Endothelial cell (in vitro differentiated cells): Measurements from ENCODE around the gene TEC. TPM values are rescaled to one million over a fixed set of nuclear protein-coding genes. Genes with fewer than 3 reads are reported as not detected.

Source experiments
- DNase-seq: peaks from one replicate; pipeline ENCODE4 v3.0.0; 2021; ENCODE audit warnings: low spot score
- H3K27ac Mint-ChIP-seq: one replicate; pipeline ENCODE4 v1.8.0; 2021; ENCODE audit warnings: mixed read lengths, inconsistent platforms; ENCODE audit not compliant: unreplicated experiment
- H3K27me3 Mint-ChIP-seq: one replicate; pipeline ENCODE4 v1.8.0; 2021; ENCODE audit warnings: mild to moderate bottlenecking, moderate library complexity, mixed read lengths, inconsistent platforms; ENCODE audit not compliant: unreplicated experiment
- H3K36me3 Mint-ChIP-seq: one replicate; pipeline ENCODE4 v1.8.0; 2021; ENCODE audit warnings: mild to moderate bottlenecking, low read depth, mixed read lengths, inconsistent platforms; ENCODE audit not compliant: unreplicated experiment
- H3K4me1 Mint-ChIP-seq: one replicate; pipeline ENCODE4 v1.8.0; 2021; ENCODE audit warnings: mild to moderate bottlenecking, mixed read lengths, inconsistent platforms; ENCODE audit not compliant: unreplicated experiment
- H3K4me3 Mint-ChIP-seq: one replicate; pipeline ENCODE4 v1.8.0; 2021; ENCODE audit warnings: mild to moderate bottlenecking, mixed read lengths, inconsistent platforms; ENCODE audit not compliant: unreplicated experiment
- H3K9me3 Mint-ChIP-seq: one replicate; pipeline ENCODE4 v1.8.0; 2021; ENCODE audit warnings: mixed read lengths, inconsistent platforms; ENCODE audit not compliant: unreplicated experiment
- CTCF ChIP-seq: fragments of 200-600 bp; sonication (generic); IDR thresholded peaks from one replicate; pipeline ENCODE4 v1.5.0; 2021; ENCODE audit warnings: antibody characterized with exemption; ENCODE audit not compliant: unreplicated experiment
- total RNA-seq: library from RNA; stranded (reverse); fragmentation: NEBNext Ultra II Directional; extraction: Animal tissue kit (Norgen Biotek cat#: 25700); gene quantifications from one replicate; pipeline ENCODE4 v1.2.1, GENCODE V29; 2021; ENCODE audit not compliant: unreplicated experiment

Gene TEC
- total RNA-seq, 1 donor from 2014 or later: 1.9 TPM

DNA sequence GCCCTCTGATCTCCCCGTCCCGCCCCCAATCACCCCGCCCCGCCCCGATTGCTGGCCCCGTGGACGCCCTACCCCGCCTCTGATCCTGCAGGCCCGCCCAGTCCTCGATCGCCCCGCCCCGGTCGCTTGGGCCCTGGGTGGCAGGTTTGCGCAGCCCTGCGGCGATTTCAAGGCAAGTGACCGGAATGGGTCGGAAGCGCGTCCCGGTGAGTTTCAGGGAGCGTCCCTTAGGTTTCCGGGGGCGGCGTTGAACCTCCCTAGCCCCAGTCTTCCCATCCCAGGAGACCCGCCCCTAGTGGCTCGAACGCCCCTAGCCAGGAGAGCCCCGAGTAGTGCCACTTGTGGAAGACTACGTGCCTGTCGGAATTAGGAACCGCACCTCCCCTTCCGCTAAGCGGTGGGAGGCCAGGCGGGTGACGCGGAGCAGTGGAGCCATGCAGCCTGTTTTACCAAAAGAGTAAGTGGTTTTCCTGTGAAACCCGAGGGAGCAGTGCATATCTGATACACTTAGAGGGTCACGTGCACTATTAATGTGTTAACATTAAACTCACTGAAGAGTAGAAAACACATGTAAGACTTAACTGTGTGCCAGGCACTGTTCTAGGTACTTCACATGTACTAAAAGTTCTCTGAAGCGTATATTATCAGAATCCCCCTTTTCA is 354 bp upstream of the TEC start:
- H3K27ac Mint-ChIP-seq: no peak overlapping the region
- TF ChIP-seq CTCF: no peak
- H3K36me3 Mint-ChIP-seq: peaks cover 6% of the 10 kb centered on the region
- H3K27me3 Mint-ChIP-seq: peaks cover 6% of the 10 kb centered on the region
- H3K4me1 Mint-ChIP-seq: peaks cover 5% of the 10 kb centered on the region
- H3K9me3 Mint-ChIP-seq: peaks cover 4% of the 10 kb centered on the region
- peak; percentile 88 for DNase-seq
- H3K4me3 Mint-ChIP-seq: peak overlapping the region; percentile 86

- no peak for TF ChIP-seq CTCF
- Mint-ChIP-seq H3K9me3 (peaks cover 4% of the 10 kb centered on the region), H3K27ac (no peak overlapping the region), H3K4me1 (peaks cover 8% of the 10 kb centered on the region), H3K36me3 (peaks cover 6% of the 10 kb centered on the region), H3K4me3 (no peak overlapping the region), H3K27me3 (peaks cover 6% of the 10 kb centered on the region)
- no peak for DNase-seq
Observed at GRCh38 chr4:48267574-48267973, 2.1 kb downstream of the TEC start.

DNA sequence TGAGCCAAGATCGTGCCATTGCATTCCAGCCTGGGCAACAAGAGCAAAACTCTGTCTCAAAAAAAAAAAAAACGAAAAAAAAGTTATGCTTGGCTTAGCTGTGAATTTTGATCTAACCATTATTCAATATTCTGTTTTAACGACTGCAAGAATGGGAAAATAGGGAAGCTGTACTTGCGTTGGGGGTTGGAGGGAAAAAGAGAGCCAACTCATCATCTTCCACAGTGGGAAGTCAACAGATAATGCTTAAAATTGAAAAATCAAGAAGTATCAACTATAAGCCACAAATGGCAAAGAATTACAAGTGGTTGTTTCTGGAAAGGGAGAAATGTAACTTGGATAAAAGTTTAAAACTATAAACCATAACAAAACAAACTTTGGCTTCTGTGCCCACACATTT is 2.9 kb downstream of the TEC start:
- Mint-ChIP-seq H3K4me1 (peaks cover 8% of the 10 kb centered on the region), H3K36me3 (peaks cover 5% of the 10 kb centered on the region), H3K4me3 (no peak overlapping the region), H3K9me3 (peaks cover 4% of the 10 kb centered on the region), H3K27me3 (peaks cover 6% of the 10 kb centered on the region), H3K27ac (no peak overlapping the region)
- no peak for DNase-seq
- no peak for TF ChIP-seq CTCF

- H3K36me3 Mint-ChIP-seq: no peaks in the 10 kb centered on the region
- H3K9me3 Mint-ChIP-seq: no peaks in the 10 kb centered on the region
- peaks cover 3% of the 10 kb centered on the region for H3K4me1 Mint-ChIP-seq
- no peak overlapping the region for H3K4me3 Mint-ChIP-seq
- peaks cover 2% of the 10 kb centered on the region for H3K27me3 Mint-ChIP-seq
- no peak overlapping the region for H3K27ac Mint-ChIP-seq
- no peak for TF ChIP-seq CTCF
- DNase-seq: no peak
Observed at GRCh38 chr4:48262926-48263325, 6.7 kb downstream of the TEC start.

DNA sequence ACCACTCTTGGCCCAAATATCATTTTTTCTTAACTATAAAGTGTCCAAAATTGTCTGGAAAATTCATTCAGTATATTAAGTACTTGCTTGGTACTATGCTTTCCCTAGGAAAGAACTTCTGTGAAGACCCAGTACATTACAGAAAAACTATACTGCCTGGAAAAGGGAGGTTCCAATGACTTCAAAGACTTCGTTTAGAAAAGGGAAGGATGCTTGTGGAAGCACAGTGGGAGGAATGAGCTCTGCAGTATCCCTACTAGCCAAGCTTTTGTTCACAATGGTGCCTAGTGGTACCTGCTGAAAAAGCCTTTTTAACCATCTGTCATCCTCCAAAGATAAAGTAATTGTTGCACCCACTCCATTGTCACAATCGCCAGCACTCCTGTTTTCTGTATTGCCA is 7.2 kb downstream of the TEC start:
- H3K4me1 Mint-ChIP-seq: peaks cover 3% of the 10 kb centered on the region
- no peak for TF ChIP-seq CTCF
- H3K9me3 Mint-ChIP-seq: no peaks in the 10 kb centered on the region
- no peak overlapping the region for H3K27ac Mint-ChIP-seq
- no peak for DNase-seq
- H3K4me3 Mint-ChIP-seq: no peak overlapping the region
- H3K36me3 Mint-ChIP-seq: no peaks in the 10 kb centered on the region
- H3K27me3 Mint-ChIP-seq: peaks cover 2% of the 10 kb centered on the region
